ENCODE data around the gene PPTC7.
"Not testable (repeated sequence)": the region's sequence is repeated elsewhere in the genome, so short reads cannot be mapped to it uniquely, and the experiment has no call there.

The PPTC7 gene

DNA sequence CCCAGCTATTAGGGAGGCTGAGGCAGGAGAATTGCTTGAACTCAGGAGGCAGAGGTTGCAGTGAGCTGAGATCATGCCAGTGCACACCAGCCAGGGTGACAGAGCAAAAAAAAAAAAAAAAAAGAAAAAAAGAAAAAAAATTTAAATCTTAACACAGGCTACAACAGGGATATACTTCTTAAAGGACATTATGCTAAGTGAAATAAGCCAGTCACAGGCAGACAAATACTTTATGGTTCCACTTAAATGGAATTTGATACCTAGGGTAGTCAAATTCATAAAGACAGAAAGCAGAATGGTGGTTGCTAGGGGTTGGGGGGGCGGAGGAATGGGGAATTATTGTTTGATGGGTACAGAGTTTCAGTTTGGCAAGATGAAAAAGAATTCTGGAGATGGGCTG, 14.8 kb upstream of the PPTC7 start:
- TF ChIP-seq, protein P1, sequence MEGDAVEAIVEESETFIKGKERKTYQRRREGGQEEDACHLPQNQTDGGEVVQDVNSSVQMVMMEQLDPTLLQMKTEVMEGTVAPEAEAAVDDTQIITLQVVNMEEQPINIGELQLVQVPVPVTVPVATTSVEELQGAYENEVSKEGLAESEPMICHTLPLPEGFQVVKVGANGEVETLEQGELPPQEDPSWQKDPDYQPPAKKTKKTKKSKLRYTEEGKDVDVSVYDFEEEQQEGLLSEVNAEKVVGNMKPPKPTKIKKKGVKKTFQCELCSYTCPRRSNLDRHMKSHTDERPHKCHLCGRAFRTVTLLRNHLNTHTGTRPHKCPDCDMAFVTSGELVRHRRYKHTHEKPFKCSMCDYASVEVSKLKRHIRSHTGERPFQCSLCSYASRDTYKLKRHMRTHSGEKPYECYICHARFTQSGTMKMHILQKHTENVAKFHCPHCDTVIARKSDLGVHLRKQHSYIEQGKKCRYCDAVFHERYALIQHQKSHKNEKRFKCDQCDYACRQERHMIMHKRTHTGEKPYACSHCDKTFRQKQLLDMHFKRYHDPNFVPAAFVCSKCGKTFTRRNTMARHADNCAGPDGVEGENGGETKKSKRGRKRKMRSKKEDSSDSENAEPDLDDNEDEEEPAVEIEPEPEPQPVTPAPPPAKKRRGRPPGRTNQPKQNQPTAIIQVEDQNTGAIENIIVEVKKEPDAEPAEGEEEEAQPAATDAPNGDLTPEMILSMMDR (IDR thresholded peaks at IDR 0.05; ENCODE audit: control insufficient read depth, extremely low read depth, insufficient read depth), result no peak
- DNase-seq (ENCODE audit: low read depth), result no peak
- no peak overlapping the region for H3K4me3 ChIP-seq (ENCODE audit: low read depth, low read length)

GRCh38 chr12:110592919-110593318, 9.8 kb upstream of the PPTC7 start:
- not testable (repeated sequence) for DNase-seq (ENCODE audit: low read depth); H3K4me3 ChIP-seq (ENCODE audit: low read depth, low read length)

GRCh38 chr12:110592078-110592477, 9.0 kb upstream of the PPTC7 start:
- DNase-seq (ENCODE audit: low read depth), result no peak
- TF ChIP-seq, protein P1 (IDR thresholded peaks at IDR 0.05; ENCODE audit: control insufficient read depth, extremely low read depth, insufficient read depth), result no peak
- H3K4me3 ChIP-seq (ENCODE audit: low read depth, low read length), result no peak overlapping the region

DNA sequence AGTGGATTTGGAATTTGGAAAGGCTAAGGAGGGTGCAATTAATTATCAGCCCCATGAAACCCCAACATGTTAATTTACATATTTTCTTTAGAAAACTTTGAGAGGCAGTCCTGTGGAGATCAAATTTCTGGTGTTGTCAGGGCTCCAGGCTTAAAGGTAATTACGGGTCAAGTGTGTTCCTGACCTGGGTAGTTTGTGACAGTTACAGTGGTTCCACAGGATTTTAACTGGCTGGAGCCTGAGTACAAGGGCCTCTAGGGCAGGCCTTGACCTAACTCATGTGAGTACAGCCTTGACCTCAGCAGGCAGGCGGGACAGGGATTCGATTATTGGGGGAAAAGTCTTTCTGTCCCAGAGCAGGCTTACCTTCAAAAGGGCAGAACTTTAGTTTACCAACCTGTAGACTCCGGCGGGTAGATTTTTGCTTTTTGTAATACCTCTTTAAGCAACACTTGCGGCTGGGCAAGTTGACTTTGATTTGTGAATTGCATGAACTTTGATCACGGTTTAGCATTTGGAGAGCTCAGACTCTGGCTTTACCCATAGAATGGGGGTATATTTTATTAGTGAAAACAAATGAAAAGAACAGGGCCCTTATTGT, 8.4 kb upstream of the PPTC7 start:
- TF ChIP-seq, protein P1 (IDR thresholded peaks at IDR 0.05; ENCODE audit: control insufficient read depth, extremely low read depth, insufficient read depth), result no peak
- no peak overlapping the region for H3K4me3 ChIP-seq (ENCODE audit: low read depth, low read length)
- DNase-seq (ENCODE audit: low read depth), result no peak

DNA sequence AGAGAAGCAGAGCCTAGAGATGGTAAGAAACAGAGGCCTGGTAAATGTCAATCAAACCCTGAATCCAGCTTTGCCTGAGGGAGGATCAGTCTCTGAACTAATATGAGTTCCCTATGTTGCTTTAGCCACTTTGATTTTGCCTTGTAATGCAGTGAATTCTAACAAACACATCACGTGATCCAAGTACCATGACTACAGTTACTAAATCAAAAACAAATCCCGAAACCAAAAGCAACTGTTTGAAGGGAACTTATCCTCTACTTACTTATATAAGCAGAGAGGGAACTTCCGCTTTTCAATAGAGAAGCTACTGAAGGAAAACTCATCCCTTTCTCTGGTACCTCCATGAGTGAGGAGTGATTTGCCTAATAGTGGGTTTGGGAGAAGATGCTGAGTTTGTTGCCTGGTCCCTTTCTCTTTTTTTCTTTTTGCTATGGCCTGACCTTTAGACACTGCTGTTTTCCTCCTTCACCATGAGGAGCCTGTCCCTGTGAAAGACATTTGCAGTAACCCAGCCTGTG, 7.7 kb upstream of the PPTC7 start:
- TF ChIP-seq, protein P1 (IDR thresholded peaks at IDR 0.05; ENCODE audit: control insufficient read depth, extremely low read depth, insufficient read depth), result no peak
- no peak for DNase-seq (ENCODE audit: low read depth)
- no peak overlapping the region for H3K4me3 ChIP-seq (ENCODE audit: low read depth, low read length)

DNA sequence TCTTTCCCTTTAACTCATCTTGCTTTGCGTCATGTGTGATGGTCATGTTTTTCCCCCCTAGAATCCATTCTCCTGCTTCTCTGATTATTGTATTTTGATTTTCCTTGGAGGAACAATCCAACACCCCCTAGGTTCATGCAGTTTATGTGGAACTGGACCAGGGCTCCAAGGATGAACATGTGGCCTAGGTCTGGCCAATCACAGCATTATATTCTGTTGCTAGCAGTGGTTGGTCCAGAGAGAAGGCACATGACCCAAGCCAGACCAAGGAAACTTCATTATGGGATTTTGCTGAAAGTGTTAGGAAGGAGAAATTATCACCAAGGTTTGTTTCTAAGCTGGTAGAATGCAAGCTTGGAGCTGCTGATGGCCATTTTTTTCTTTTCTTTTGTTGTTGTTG, 6.9 kb upstream of the PPTC7 start:
- H3K4me3 ChIP-seq (ENCODE audit: low read depth, low read length), result no peak overlapping the region
- DNase-seq (ENCODE audit: low read depth), result no peak
- TF ChIP-seq, protein P1 (IDR thresholded peaks at IDR 0.05; ENCODE audit: control insufficient read depth, extremely low read depth, insufficient read depth), result no peak

DNA sequence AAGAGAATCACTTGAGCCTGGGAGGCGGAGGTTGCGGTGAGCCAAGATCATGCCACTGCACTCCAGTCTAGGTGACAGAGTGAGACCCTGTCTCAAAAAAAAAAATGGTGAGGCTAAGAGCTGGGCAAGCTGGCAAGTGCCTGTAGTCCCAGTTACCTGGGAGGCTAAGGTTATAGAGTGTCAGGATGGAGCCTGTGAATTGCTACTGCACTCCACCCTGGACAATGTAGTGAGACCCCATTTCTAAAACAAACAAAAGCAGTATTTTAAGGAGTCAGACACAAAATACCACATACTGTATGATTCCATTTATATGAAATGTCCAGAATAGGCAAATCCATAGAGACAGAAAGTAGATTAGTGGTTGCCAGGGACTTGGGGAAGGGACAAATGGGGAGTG, 4.0 kb upstream of the PPTC7 start:
- not testable (repeated sequence) for H3K4me3 ChIP-seq (ENCODE audit: low read depth, low read length)

GRCh38 chr12:110585231-110585799, 2.2 kb upstream of the PPTC7 start:
- TF ChIP-seq, protein P1 (IDR thresholded peaks at IDR 0.05; ENCODE audit: control insufficient read depth, extremely low read depth, insufficient read depth), result no peak
- DNase-seq (ENCODE audit: low read depth), result no peak

More for the DNA sequence above, 4.0 kb upstream of the PPTC7 start:
- DNase-seq (ENCODE audit: low read depth), result not testable (repeated sequence)

More at GRCh38 chr12:110585231-110585799, 2.2 kb upstream of the PPTC7 start:
- H3K4me3 ChIP-seq (ENCODE audit: low read depth, low read length), result no peak overlapping the region
